Stimulated activated CD4-positive, alpha-beta T cell treated with anti-CD3 and anti-CD28 coated beads, Interleukin-12 subunit alpha, Interleukin-12 subunit beta, amount 100 ng/mL, for 4 hours (primary cell): ENCODE measurements around the gene SMARCD1.
"Not testable (repeated sequence)": the region's sequence is repeated elsewhere in the genome, so short reads cannot be mapped to it uniquely, and the experiment has no call there.

ENCODE experiments used
- DNase-seq: peaks from one replicate; pipeline ENCODE4 v3.0.0-alpha.2; 2020

Gene SMARCD1

DNA sequence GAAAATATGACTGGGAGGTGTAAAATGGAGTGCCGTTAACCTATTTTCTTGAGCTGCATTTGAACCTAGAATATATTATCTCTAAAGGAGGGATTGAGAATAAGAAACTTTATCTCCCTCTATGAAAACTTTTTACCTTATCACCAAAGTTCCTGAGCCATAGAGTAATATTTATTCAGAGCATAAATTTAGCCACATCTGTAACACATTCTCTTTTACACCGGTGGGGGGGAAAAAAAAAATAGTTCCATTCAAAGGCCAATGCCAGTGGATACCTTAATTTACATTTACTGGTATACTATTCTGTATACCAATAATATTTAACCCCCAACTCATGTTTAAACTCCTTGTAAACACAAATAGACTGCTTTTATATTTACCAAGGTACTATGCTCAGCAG is 60.3 kb downstream of the SMARCD1 start:
- DNase-seq: no peak

GRCh38 chr12:50147281-50147680 is 62.1 kb downstream of the SMARCD1 start:
- no peak for DNase-seq

DNA sequence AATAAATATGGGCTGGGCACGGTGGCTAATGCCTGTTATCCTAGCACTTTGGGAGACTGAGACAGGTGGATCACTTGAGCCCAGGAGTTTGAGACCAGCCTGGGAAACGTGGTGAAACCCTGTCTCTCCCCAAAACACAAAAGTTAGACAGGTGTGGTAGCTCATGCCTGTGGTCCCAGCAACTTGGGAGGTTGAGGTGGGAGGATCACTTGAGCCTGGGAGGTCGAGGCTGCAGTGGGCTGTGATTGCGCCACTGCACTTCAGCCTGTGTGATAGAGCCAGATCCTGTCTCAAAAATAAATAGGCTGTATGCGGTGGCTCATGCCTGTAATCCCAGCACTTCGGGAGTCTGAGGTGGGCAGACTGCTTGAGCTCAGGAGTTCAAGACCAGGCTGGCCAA is 62.9 kb downstream of the SMARCD1 start:
- DNase-seq: not testable (repeated sequence)

DNA sequence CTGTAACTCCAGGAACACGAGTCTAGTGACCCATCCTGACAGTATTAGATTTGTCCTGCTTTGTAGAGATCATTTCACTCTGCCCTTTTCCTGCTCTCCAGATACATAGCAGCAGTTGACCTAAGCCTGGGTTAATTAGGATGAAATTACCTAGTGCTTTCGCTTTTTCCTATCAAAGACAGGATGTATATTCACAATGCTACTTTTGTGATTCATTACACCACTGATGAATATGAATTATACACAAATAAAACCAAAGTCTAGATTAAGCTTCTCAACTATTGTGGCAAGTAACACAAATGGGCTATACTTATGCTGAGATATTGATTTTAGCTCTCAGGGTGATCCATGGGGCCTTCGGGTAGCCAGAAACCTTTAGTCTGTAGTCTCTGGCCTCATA is 64.2 kb downstream of the SMARCD1 start:
- DNase-seq: no peak
